Activated CD8-positive, alpha-beta T cell treated with anti-CD3 and anti-CD28 coated beads for 36 hours (primary cell): ENCODE measurements around the gene GATB. TPM values are rescaled to one million over a fixed set of nuclear protein-coding genes. Genes with fewer than 3 reads are reported as not detected.

Experiments used
- ATAC-seq: fragments of 200-7000 bp; cut with Tn5 transposase; one replicate; pipeline ENCODE4 v1.10.0; 2021; ENCODE audit warnings: mild to moderate bottlenecking, moderate library complexity
- CTCF ChIA-PET: fragments of 350-600 bp; sonication (Branson Sonifier 250); formaldehyde crosslinking; loops from one replicate; lab custom pipeline; 2021; ENCODE audit warnings: antibody characterized with exemption; lab: Charles Lee
- POLR2A ChIA-PET: fragments of 350-600 bp; sonication (Branson Sonifier 250); formaldehyde crosslinking; loops from one replicate; lab custom pipeline; 2021; ENCODE audit warnings: antibody characterized with exemption; lab: Charles Lee
- DNase-seq: peaks from one replicate; pipeline ENCODE4 v3.0.0-alpha.2; 2020
- H3K27ac Mint-ChIP-seq: one replicate; pipeline ENCODE4 v1.8.0; 2021; ENCODE audit warnings: mild to moderate bottlenecking, mixed read lengths
- H3K27me3 Mint-ChIP-seq: one replicate; pipeline ENCODE4 v1.8.0; 2021; ENCODE audit warnings: mixed read lengths
- H3K36me3 Mint-ChIP-seq: one replicate; pipeline ENCODE4 v1.8.0; 2021; ENCODE audit warnings: low read depth, mixed read lengths
- H3K4me1 Mint-ChIP-seq: one replicate; pipeline ENCODE4 v1.8.0; 2021; ENCODE audit warnings: low read depth, mixed read lengths
- H3K4me3 Mint-ChIP-seq: one replicate; pipeline ENCODE4 v1.8.0; 2021; ENCODE audit warnings: mild to moderate bottlenecking, moderate library complexity, mixed read lengths
- H3K9me3 Mint-ChIP-seq: one replicate; pipeline ENCODE4 v1.8.0; 2021; ENCODE audit warnings: mixed read lengths
- CTCF ChIP-seq: fragments of 200-600 bp; IDR thresholded peaks from one replicate; pipeline ENCODE4 v1.8.0; 2022; ENCODE audit warnings: antibody characterized with exemption, mild to moderate bottlenecking
- intact Hi-C: fragments of 100-400 bp; cut with micrococcal nuclease; formaldehyde crosslinking; loops from one replicate; pipeline ENCODE4 v1.10.0; 2022
- total RNA-seq, 2 experiments: library from RNA; stranded (reverse); gene quantifications; one replicate each; pipeline ENCODE4 v1.2.3, GENCODE V29; 2021

Gene GATB
- total RNA-seq, 2 experiments from 2014 or later: 19.1 to 22.3 TPM

- H3K27me3 Mint-ChIP-seq: no peaks in the 10 kb centered on the region
- no peaks in the 10 kb centered on the region for H3K36me3 Mint-ChIP-seq
- intact Hi-C loops: no loop called here
- ATAC-seq (no peak), DNase-seq (no peak)
- ChIA-PET CTCF (interaction anchor here (0.9 to 3.1 kb wide), 7 partner anchors 8 to 37 kb away, joined by 3 to 27 read pairs (median 6); no protein-coding TSS in a partner anchor), POLR2A (interaction anchor here (0.6 kb wide), 1 partner anchor 24 kb away, joined by 3 read pairs; no protein-coding TSS in a partner anchor)
- no peak for TF ChIP-seq CTCF
- no peaks in the 10 kb centered on the region for H3K9me3 Mint-ChIP-seq
- no peak overlapping the region for H3K4me3 Mint-ChIP-seq
- H3K27ac Mint-ChIP-seq: no peak overlapping the region
- no peaks in the 10 kb centered on the region for H3K4me1 Mint-ChIP-seq
Measured at GRCh38 chr4:151803246-151803645, 42.4 kb upstream of the GATB start.

GRCh38 chr4:151801547-151802516, 41.0 kb upstream of the GATB start:
- ChIA-PET POLR2A (no interaction called here), CTCF (interaction anchor here (0.6 to 3.1 kb wide), 26 partner anchors 8 to 777 kb away, joined by 3 to 27 read pairs (median 4); no protein-coding TSS in a partner anchor)
- no peak overlapping the region for H3K4me3 Mint-ChIP-seq
- no peaks in the 10 kb centered on the region for H3K27me3 Mint-ChIP-seq
- H3K36me3 Mint-ChIP-seq: no peaks in the 10 kb centered on the region
- intact Hi-C loops: no loop called here
- DNase-seq: peak; percentile 76
- H3K9me3 Mint-ChIP-seq: no peaks in the 10 kb centered on the region
- peak; percentile 96 for TF ChIP-seq CTCF
- peak; percentile 81 for ATAC-seq
- H3K4me1 Mint-ChIP-seq: no peaks in the 10 kb centered on the region
- H3K27ac Mint-ChIP-seq: no peak overlapping the region

- Mint-ChIP-seq H3K4me1 (no peaks in the 10 kb centered on the region), H3K27ac (no peak overlapping the region), H3K27me3 (no peaks in the 10 kb centered on the region), H3K36me3 (no peaks in the 10 kb centered on the region), H3K9me3 (no peaks in the 10 kb centered on the region), H3K4me3 (no peak overlapping the region)
- CTCF ChIA-PET: interaction anchor here (0.6 to 1.5 kb wide), 2 partner anchors 10 to 14 kb away, joined by 3 read pairs; no protein-coding TSS in a partner anchor
- POLR2A ChIA-PET: no interaction called here
- DNase-seq: no peak
- TF ChIP-seq CTCF: no peak
- no peak for ATAC-seq
- intact Hi-C loops: no loop called here
Measured at GRCh38 chr4:151799417-151800012, 38.7 kb upstream of the GATB start.

- no peak for TF ChIP-seq CTCF
- no peak for ATAC-seq
- CTCF ChIA-PET: interaction anchor here (0.9 to 1.5 kb wide), 2 partner anchors 11 to 576 kb away, joined by 3 read pairs; no protein-coding TSS in a partner anchor
Measured at GRCh38 chr4:151798678-151799416, 38.0 kb upstream of the GATB start.

More at GRCh38 chr4:151798678-151799416, 38.0 kb upstream of the GATB start:
- no peak overlapping the region for H3K27ac Mint-ChIP-seq
- no peaks in the 10 kb centered on the region for H3K4me1 Mint-ChIP-seq
- no peaks in the 10 kb centered on the region for H3K27me3 Mint-ChIP-seq
- H3K9me3 Mint-ChIP-seq: no peaks in the 10 kb centered on the region
- no peaks in the 10 kb centered on the region for H3K36me3 Mint-ChIP-seq
- POLR2A ChIA-PET: no interaction called here
- no peak for DNase-seq
- intact Hi-C loops: no loop called here
- no peak overlapping the region for H3K4me3 Mint-ChIP-seq
